GM10266 (cell line): ENCODE measurements around the gene ITIH5.
A peak's percentile ranks its signal among the peaks of the same experiment; 100 is the strongest.

Experiments used
- DNase-seq: peaks from one replicate; pipeline ENCODE4 v3.0.0; 2012; ENCODE audit errors: extremely low spot score
- TF ChIP-seq, protein P1 (sequence below): IDR thresholded peaks from 2 replicates; pipeline ENCODE4 v1.5.1; 2012; ENCODE audit warnings: mild to moderate bottlenecking, low read depth; ENCODE audit not compliant: control insufficient read depth, insufficient read depth; ENCODE audit errors: missing control alignments

Gene ITIH5

GRCh38 chr10:7538970-7539654, 127.7 kb downstream of the ITIH5 start:
- no peak for DNase-seq
- TF ChIP-seq, protein P1, sequence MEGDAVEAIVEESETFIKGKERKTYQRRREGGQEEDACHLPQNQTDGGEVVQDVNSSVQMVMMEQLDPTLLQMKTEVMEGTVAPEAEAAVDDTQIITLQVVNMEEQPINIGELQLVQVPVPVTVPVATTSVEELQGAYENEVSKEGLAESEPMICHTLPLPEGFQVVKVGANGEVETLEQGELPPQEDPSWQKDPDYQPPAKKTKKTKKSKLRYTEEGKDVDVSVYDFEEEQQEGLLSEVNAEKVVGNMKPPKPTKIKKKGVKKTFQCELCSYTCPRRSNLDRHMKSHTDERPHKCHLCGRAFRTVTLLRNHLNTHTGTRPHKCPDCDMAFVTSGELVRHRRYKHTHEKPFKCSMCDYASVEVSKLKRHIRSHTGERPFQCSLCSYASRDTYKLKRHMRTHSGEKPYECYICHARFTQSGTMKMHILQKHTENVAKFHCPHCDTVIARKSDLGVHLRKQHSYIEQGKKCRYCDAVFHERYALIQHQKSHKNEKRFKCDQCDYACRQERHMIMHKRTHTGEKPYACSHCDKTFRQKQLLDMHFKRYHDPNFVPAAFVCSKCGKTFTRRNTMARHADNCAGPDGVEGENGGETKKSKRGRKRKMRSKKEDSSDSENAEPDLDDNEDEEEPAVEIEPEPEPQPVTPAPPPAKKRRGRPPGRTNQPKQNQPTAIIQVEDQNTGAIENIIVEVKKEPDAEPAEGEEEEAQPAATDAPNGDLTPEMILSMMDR: no peak

GRCh38 chr10:7537126-7537525, 129.6 kb downstream of the ITIH5 start:
- TF ChIP-seq, protein P1: no peak
- DNase-seq: no peak

GRCh38 chr10:7534480-7534852, 132.3 kb downstream of the ITIH5 start:
- TF ChIP-seq, protein P1: no peak
- DNase-seq: no peak

DNA sequence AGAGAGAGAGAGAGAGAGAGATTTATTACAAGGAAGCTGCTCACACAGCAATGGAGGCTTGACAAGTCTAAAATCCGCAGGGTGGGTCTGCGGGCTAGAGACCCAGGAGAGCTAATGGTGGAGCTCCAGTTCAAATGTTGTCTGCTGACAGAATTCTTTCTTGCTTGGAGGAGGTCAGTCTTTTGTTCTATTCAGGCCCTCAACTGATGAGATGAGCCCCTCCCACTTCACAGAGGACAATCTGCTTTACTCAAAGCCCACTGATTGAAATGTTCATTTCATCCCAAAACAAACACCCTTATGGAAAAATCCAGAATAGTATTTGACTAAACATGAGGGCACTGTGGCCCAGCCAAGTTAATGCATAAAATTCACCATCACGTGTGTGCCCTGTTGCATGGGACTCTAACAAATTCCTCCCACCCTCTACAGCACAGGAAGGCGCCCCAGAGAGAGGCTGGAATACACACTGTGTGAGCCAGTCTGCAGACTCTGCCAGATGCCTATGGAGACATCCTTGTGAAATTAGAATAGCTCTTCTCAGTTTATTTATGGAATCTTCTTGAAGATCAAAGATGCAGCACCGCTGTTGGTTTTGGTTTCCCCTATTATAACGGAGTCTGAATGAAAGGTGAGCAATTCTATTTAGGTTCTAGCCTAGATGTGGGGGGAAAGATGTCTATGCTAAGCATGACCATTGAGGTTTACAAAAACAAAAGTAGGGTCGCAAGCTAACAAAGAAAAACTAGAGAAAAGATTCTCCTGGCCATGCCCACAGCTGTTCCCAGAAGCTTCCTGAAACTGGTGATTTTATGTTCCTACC, 132.9 kb downstream of the ITIH5 start:
- TF ChIP-seq, protein P1: no peak
- no peak for DNase-seq

DNA sequence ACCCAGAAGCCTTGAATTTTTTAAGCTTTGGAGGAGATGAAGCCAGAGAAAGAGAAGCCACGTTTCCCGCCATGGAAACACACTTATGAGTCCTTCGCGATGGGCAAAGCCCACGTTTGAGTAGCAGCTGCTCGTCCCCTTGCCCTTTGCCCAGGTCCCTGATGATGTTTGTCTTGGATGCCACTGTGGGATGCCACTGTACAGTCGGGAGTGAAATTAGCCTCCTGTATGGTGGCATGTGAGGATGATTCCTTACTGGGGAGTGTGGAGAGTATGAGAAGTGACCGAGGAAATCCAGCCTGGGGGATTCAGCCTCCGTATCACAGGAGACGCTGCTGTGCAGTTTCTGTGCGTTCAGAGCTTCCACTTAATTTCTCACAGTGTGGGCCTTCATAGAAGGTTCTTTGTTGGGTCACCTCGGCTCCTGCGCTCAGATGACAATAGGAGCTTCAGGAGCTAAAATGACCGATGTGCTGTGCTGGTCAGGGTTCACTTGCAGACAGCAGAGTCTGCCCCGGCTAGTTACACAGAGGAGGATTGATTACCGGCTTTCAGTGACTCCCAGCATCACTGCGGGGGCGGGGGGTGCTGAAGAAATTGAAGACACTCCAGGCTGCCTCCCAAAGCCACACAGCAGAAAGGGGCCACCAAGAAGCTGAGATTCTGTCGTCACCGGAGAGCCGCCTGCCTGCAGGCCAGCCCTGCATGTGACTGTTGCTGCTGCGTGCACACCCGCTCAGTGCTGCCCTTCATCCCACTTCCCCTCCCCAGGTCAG, 133.9 kb downstream of the ITIH5 start:
- TF ChIP-seq, protein P1: no peak
- DNase-seq: no peak

DNA sequence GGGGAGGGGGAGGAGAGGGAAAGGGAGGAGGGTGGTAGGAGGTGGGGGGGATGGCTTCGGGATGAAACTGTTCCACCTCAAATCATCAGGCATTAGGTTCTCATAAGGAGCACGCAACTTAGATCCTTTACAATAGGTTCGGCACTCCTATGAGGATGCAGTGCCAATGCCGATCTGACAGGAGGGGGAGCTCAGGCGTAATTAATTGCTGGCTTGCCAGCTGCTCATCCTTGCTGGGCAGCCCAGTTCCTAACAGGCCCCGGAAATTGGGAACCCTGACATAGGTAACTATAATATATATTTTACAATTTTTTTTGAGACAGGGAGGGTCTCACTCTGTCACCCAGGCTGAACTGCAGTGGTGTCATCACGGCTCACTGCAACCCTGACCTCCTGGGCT, 137.1 kb downstream of the ITIH5 start:
- TF ChIP-seq, protein P1: peak; percentile 44
- DNase-seq: no peak

DNA sequence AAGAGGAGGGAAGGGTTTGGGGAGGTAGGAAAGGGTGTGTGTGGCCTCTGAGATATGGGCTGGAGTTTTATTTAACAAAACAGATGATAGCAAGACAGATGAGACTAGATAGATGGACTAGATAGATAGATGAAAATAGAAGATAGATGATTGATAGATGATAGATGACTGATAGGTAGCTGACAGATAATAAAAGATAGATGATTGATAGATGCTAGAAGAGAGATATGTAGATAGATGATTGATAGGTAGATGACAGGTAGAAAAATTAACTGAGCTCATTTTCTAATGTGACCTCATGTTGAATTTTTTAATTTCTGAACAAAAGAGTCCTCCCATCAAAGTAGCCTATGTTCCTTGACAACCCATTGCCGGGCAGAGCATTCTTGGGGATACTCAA, 139.3 kb downstream of the ITIH5 start:
- TF ChIP-seq, protein P1: no peak
- no peak for DNase-seq
